Sigmoid colon (tissue), 7 donors: Measurements from ENCODE around the gene CDK4. TPM values are rescaled to one million over a fixed set of nuclear protein-coding genes. Genes with fewer than 3 reads are reported as not detected.

Experiments used
- DNase-seq: peaks from one replicate; pipeline ENCODE4 v3.0.0-alpha.2; 2019
- H3K27ac ChIP-seq, 4 donors: fragments of 200-600 bp; sonication (generic); one replicate each; pipeline ENCODE4 v1.5.1; 2016 to 2019; ENCODE audit warnings: mild to moderate bottlenecking in 1 of 4
- H3K27me3 ChIP-seq, 3 donors: fragments of 200-600 bp; sonication (generic); one replicate each; pipeline ENCODE4 v1.5.1; 2019; ENCODE audit warnings: mild to moderate bottlenecking in 1 of 3
- H3K36me3 ChIP-seq, 4 donors: fragments of 200-600 bp; sonication (generic); one replicate each; pipeline ENCODE4 v1.5.1; 2016 to 2019
- H3K4me1 ChIP-seq, 4 donors: fragments of 200-600 bp; sonication (generic); one replicate each; pipeline ENCODE4 v1.5.1; 2017 to 2019
- H3K4me3 ChIP-seq, 4 donors: fragments of 200-600 bp; sonication (generic); one replicate each; pipeline ENCODE4 v1.5.1; 2017 to 2019; ENCODE audit warnings: mild to moderate bottlenecking in 2 of 4, moderate library complexity in 1 of 4
- H3K9me3 ChIP-seq, 4 donors: fragments of 200-600 bp in 3 of 4; sonication (generic) in 3 of 4; one replicate each; pipeline versions ENCODE4 v1.5.1 to v1.6.1; 2013 to 2019
- CTCF ChIP-seq, 4 experiments: fragments of 450-650 bp in 3 of 4; fragments of 200-600 bp in 1 of 4; IDR thresholded peaks; one replicate each; pipeline ENCODE4 v1.5.1; 2016 to 2019; ENCODE audit warnings: antibody characterized with exemption in 4 of 4, mild to moderate bottlenecking in 3 of 4, moderate library complexity in 2 of 4
- EP300 ChIP-seq, 4 donors: sonication (generic); formaldehyde crosslinking; IDR thresholded peaks; one replicate each; pipeline ENCODE4 v1.6.1; 2017; ENCODE audit warnings: antibody characterized with exemption in 4 of 4
- POLR2A ChIP-seq, 2 donors: fragments of 450-650 bp; IDR thresholded peaks; one replicate each; pipeline ENCODE4 v1.6.1; 2016; ENCODE audit warnings: antibody characterized with exemption in 2 of 2, mild to moderate bottlenecking in 2 of 2, moderate library complexity in 2 of 2
- POLR2AphosphoS5 ChIP-seq, 4 donors: sonication (generic); formaldehyde crosslinking; IDR thresholded peaks; one replicate each; pipeline ENCODE4 v1.6.1; 2017; ENCODE audit warnings: antibody characterized with exemption in 4 of 4
- WGBS, 2 donors: extraction: QIAGEN DNeasy Blood & Tissue Kit; methylation state at CpG; one replicate each; pipeline ENCODE4 v1.1.7; 2013; 5-methylcytosine and 5-hydroxymethylcytosine counted together
- intact Hi-C: fragments of 100-400 bp; cut with DNase I; formaldehyde crosslinking; loops from one replicate; pipeline ENCODE4 v1.15.1; 2023
- polyA plus RNA-seq, 3 donors: library from polyadenylated mRNA; stranded (reverse); fragments of 200-250 nt; gene quantifications; one replicate each; pipeline ENCODE4 v1.2.3, GENCODE V29; 2013
- total RNA-seq, 4 donors: library from RNA; depleted of rRNA; stranded (reverse); fragments of >200 nt; gene quantifications; one replicate each; pipeline ENCODE4 v1.1.0, GENCODE V29; 2016
- donor health status: healthy with polysubstance abuse.
- donor health status: Bipolar disorder and iron deficiency.
- donor health status: healthy.

The CDK4 gene
- total and polyA plus RNA-seq, 7 donors, result 34.9 to 108 (median 80.8) TPM

- Histone ChIP-seq H3K36me3 (no peaks in the 10 kb centered on the region), H3K9me3 (no peaks in the 10 kb centered on the region), H3K27ac (no peak overlapping the region), H3K4me1 (peaks cover 0 to 39% (median 38%) of the 10 kb centered on the region in 4 donors), H3K27me3 (peaks cover 52 to 85% (median 64%) of the 10 kb centered on the region in 3 donors), H3K4me3 (no peak overlapping the region)
- WGBS, 2 donors, result 80 to 85% methylated on average over 4 of the region's 4 CpGs
- intact Hi-C loops, result no loop called here
- DNase-seq, result no peak
- no peak for TF ChIP-seq POLR2A (IDR thresholded peaks at IDR 0.05)
- no peak for TF ChIP-seq EP300 (IDR thresholded peaks at IDR 0.05)
- TF ChIP-seq CTCF (IDR thresholded peaks at IDR 0.05), result no peak
- TF ChIP-seq POLR2AphosphoS5 (IDR thresholded peaks at IDR 0.05), result no peak
Measured at GRCh38 chr12:57734591-57734990, 17.5 kb downstream of the CDK4 start.

- Histone ChIP-seq H3K4me3 (no peak overlapping the region), H3K27ac (no peak overlapping the region), H3K27me3 (peaks cover 48 to 79% (median 60%) of the 10 kb centered on the region in 3 donors), H3K9me3 (no peaks in the 10 kb centered on the region), H3K4me1 (peaks cover 0 to 36% (median 36%) of the 10 kb centered on the region in 4 donors), H3K36me3 (no peaks in the 10 kb centered on the region)
- intact Hi-C loops, result no loop called here
- DNase-seq, result no peak
- TF ChIP-seq POLR2AphosphoS5 (IDR thresholded peaks at IDR 0.05) (no peak), POLR2A (IDR thresholded peaks at IDR 0.05) (no peak)
- WGBS, 2 donors, result 73 to 88% methylated on average over 6 of the region's 6 CpGs
Measured at GRCh38 chr12:57733928-57734327, 18.2 kb downstream of the CDK4 start.

GRCh38 chr12:57732726-57733593, 19.1 kb downstream of the CDK4 start:
- peaks cover 0 to 27% (median 26%) of the 10 kb centered on the region in 4 donors for H3K4me1 ChIP-seq
- H3K27ac ChIP-seq, result no peak overlapping the region
- DNase-seq, result no peak
- intact Hi-C loops, result no loop called here
- no peaks in the 10 kb centered on the region for H3K9me3 ChIP-seq
- WGBS, 2 donors, result 84 to 89% methylated on average over 11 of the region's 11 CpGs
- TF ChIP-seq POLR2AphosphoS5 (IDR thresholded peaks at IDR 0.05), result no peak
- no peak for TF ChIP-seq CTCF (IDR thresholded peaks at IDR 0.05)
- TF ChIP-seq EP300 (IDR thresholded peaks at IDR 0.05), result no peak
- TF ChIP-seq POLR2A (IDR thresholded peaks at IDR 0.05), result no peak
- H3K4me3 ChIP-seq, result no peak overlapping the region
- peaks cover 39 to 72% (median 52%) of the 10 kb centered on the region in 3 donors for H3K27me3 ChIP-seq
- H3K36me3 ChIP-seq, result no peaks in the 10 kb centered on the region

GRCh38 chr12:57732270-57732669, 19.8 kb downstream of the CDK4 start:
- no peak overlapping the region for H3K27ac ChIP-seq
- TF ChIP-seq POLR2AphosphoS5 (IDR thresholded peaks at IDR 0.05) (no peak), EP300 (IDR thresholded peaks at IDR 0.05) (no peak), CTCF (IDR thresholded peaks at IDR 0.05) (no peak), POLR2A (IDR thresholded peaks at IDR 0.05) (no peak)
- H3K27me3 ChIP-seq, result peaks cover 32 to 72% (median 52%) of the 10 kb centered on the region in 3 donors
- H3K4me1 ChIP-seq, result peaks cover 0 to 23% (median 22%) of the 10 kb centered on the region in 4 donors
- intact Hi-C loops, result no loop called here
- no peak for DNase-seq
- H3K9me3 ChIP-seq, result no peaks in the 10 kb centered on the region
- no peaks in the 10 kb centered on the region for H3K36me3 ChIP-seq
- no peak overlapping the region for H3K4me3 ChIP-seq
- 73 to 77% methylated on average over 4 of the region's 4 CpGs for WGBS, 2 donors

GRCh38 chr12:57731411-57732080, 20.6 kb downstream of the CDK4 start:
- 84 to 86% methylated on average over 19 of the region's 19 CpGs for WGBS, 2 donors
- Histone ChIP-seq H3K9me3 (no peaks in the 10 kb centered on the region), H3K4me1 (peaks cover 0 to 23% (median 22%) of the 10 kb centered on the region in 4 donors), H3K27ac (no peak overlapping the region), H3K4me3 (no peak overlapping the region), H3K27me3 (peaks cover 25 to 72% (median 52%) of the 10 kb centered on the region in 3 donors), H3K36me3 (no peaks in the 10 kb centered on the region)
- intact Hi-C loops, result no loop called here
- no peak for TF ChIP-seq POLR2A (IDR thresholded peaks at IDR 0.05)
- TF ChIP-seq EP300 (IDR thresholded peaks at IDR 0.05), result no peak
- TF ChIP-seq POLR2AphosphoS5 (IDR thresholded peaks at IDR 0.05), result no peak
- no peak for TF ChIP-seq CTCF (IDR thresholded peaks at IDR 0.05)
- no peak for DNase-seq
